ENCODE measurements around the gene NXPH4. TPM values are rescaled to one million over a fixed set of nuclear protein-coding genes. Genes with fewer than 3 reads are reported as not detected.

The NXPH4 gene
- polyA plus RNA-seq, 1 donor from 2014 or later = 0.53 TPM

- H3K27ac ChIP-seq (ENCODE audit: low read length) = no peak overlapping the region
- no peak overlapping the region for H3K4me2 ChIP-seq (ENCODE audit: low read length)
- H4K20me1 ChIP-seq (ENCODE audit: insufficient read depth) = no peaks in the 10 kb centered on the region
- no peak overlapping the region for H2AFZ ChIP-seq (ENCODE audit: low read depth, low read length)
- no peaks in the 10 kb centered on the region for H3F3A ChIP-seq (ENCODE audit: insufficient read depth, low read length, poor library complexity, severe bottlenecking)
- no peaks in the 10 kb centered on the region for H3K9me2 ChIP-seq (ENCODE audit: insufficient read depth, low read length)
- no peaks in the 10 kb centered on the region for H3K36me3 ChIP-seq (ENCODE audit: insufficient read depth, low read length)
- no peak overlapping the region for H3K9ac ChIP-seq (ENCODE audit: low read length)
- no peak overlapping the region for H3K4me3 ChIP-seq (ENCODE audit: low read length)
- TF ChIP-seq MXI1 (conservative IDR thresholded peaks at IDR 0.05; ENCODE audit: poor library complexity, severe bottlenecking) (no peak), EP300 (conservative IDR thresholded peaks at IDR 0.05; ENCODE audit: poor library complexity, severe bottlenecking) (no peak), REST (IDR thresholded peaks at IDR 0.05; ENCODE audit: borderline replicate concordance) (no peak), SMC3 (conservative IDR thresholded peaks at IDR 0.05; ENCODE audit: poor library complexity) (no peak), EZH2 (IDR thresholded peaks at IDR 0.05; ENCODE audit: borderline replicate concordance, insufficient read depth, low read length, poor library complexity, severe bottlenecking) (no peak), POLR2AphosphoS5 (IDR thresholded peaks at IDR 0.05) (no peak), CTCF (IDR thresholded peaks at IDR 0.05; ENCODE audit: poor library complexity, severe bottlenecking) (no peak), TAF1 (IDR thresholded peaks at IDR 0.05; ENCODE audit: low read depth) (no peak), RAD21 (conservative IDR thresholded peaks at IDR 0.05) (no peak)
- peaks cover 100% of the 10 kb centered on the region for H3K27me3 ChIP-seq (ENCODE audit: insufficient read depth, low read depth, low read length)
- no peaks in the 10 kb centered on the region for H3K9me3 ChIP-seq (ENCODE audit: low read length)
- no peaks in the 10 kb centered on the region for H3K79me2 ChIP-seq (replicated peaks; ENCODE audit: insufficient read depth, low read length)
Measured at GRCh38 chr12:57222286-57223190, 5.9 kb downstream of the NXPH4 start.

GRCh38 chr12:57223191-57224165, 6.9 kb downstream of the NXPH4 start:
- no peak overlapping the region for H3K4me2 ChIP-seq (ENCODE audit: low read length)
- H3K36me3 ChIP-seq (ENCODE audit: insufficient read depth, low read length) = no peaks in the 10 kb centered on the region
- H2AFZ ChIP-seq (ENCODE audit: low read depth, low read length) = no peak overlapping the region
- no peaks in the 10 kb centered on the region for H3K79me2 ChIP-seq (replicated peaks; ENCODE audit: insufficient read depth, low read length)
- no peak overlapping the region for H3K9ac ChIP-seq (ENCODE audit: low read length)
- no peak overlapping the region for H3K4me3 ChIP-seq (ENCODE audit: low read length)
- H3F3A ChIP-seq (ENCODE audit: insufficient read depth, low read length, poor library complexity, severe bottlenecking) = no peaks in the 10 kb centered on the region
- no peak overlapping the region for H3K27ac ChIP-seq (ENCODE audit: low read length)
- no peak for TF ChIP-seq EZH2 (IDR thresholded peaks at IDR 0.05; ENCODE audit: borderline replicate concordance, insufficient read depth, low read length, poor library complexity, severe bottlenecking)
- no peaks in the 10 kb centered on the region for H3K9me3 ChIP-seq (ENCODE audit: low read length)
- H3K9me2 ChIP-seq (ENCODE audit: insufficient read depth, low read length) = no peaks in the 10 kb centered on the region
- H3K27me3 ChIP-seq (ENCODE audit: insufficient read depth, low read depth, low read length) = peaks cover 94% of the 10 kb centered on the region
- H4K20me1 ChIP-seq (ENCODE audit: insufficient read depth) = no peaks in the 10 kb centered on the region

Data from neural cell (in vitro differentiated cells).